HEK293T (cell line): ENCODE measurements around the gene OTUB1.

Source experiments
- ARNT ChIP-seq: fragments of 450-650 bp; IDR thresholded peaks from 2 replicates; pipeline ENCODE4 v1.6.1; 2017; ENCODE audit warnings: mild to moderate bottlenecking
- BHLHE40 ChIP-seq: fragments of 450-650 bp; IDR thresholded peaks from 2 replicates; pipeline ENCODE4 v1.6.1; 2016; ENCODE audit warnings: mild to moderate bottlenecking, moderate library complexity, borderline replicate concordance
- CTBP1 ChIP-seq: fragments of 450-650 bp; IDR thresholded peaks from 2 replicates; pipeline ENCODE4 v1.6.1; 2016; ENCODE audit warnings: borderline replicate concordance
- ELF4 ChIP-seq: fragments of 450-650 bp; IDR thresholded peaks from 2 replicates; pipeline ENCODE4 v1.6.1; 2017; ENCODE audit warnings: antibody characterized with exemption
- FOXK2 ChIP-seq: fragments of 450-650 bp; IDR thresholded peaks from 2 replicates; pipeline ENCODE4 v1.6.1; 2016; ENCODE audit warnings: mild to moderate bottlenecking
- FOXM1 ChIP-seq: fragments of 450-650 bp; IDR thresholded peaks from 2 replicates; pipeline ENCODE4 v1.6.1; 2017; ENCODE audit warnings: mild to moderate bottlenecking, borderline replicate concordance
- HDGF ChIP-seq: fragments of 450-650 bp; IDR thresholded peaks from 2 replicates; pipeline ENCODE4 v1.6.1; 2017; ENCODE audit warnings: antibody characterized with exemption, borderline replicate concordance
- L3MBTL2 ChIP-seq: fragments of 450-650 bp; conservative IDR thresholded peaks from 2 replicates; pipeline ENCODE4 v1.6.1; 2016; ENCODE audit warnings: mild to moderate bottlenecking
- NFRKB ChIP-seq: fragments of 450-650 bp; IDR thresholded peaks from 2 replicates; pipeline ENCODE4 v1.6.1; 2016; ENCODE audit warnings: mild to moderate bottlenecking, moderate library complexity
- PKNOX1 ChIP-seq: fragments of 450-650 bp; IDR thresholded peaks from 2 replicates; pipeline ENCODE4 v1.6.1; 2016
- SP1 ChIP-seq: fragments of 450-650 bp; IDR thresholded peaks from 2 replicates; pipeline ENCODE4 v1.6.1; 2017
- TARDBP ChIP-seq: fragments of 450-650 bp; IDR thresholded peaks from 2 replicates; pipeline ENCODE4 v1.6.1; 2016

DNA sequence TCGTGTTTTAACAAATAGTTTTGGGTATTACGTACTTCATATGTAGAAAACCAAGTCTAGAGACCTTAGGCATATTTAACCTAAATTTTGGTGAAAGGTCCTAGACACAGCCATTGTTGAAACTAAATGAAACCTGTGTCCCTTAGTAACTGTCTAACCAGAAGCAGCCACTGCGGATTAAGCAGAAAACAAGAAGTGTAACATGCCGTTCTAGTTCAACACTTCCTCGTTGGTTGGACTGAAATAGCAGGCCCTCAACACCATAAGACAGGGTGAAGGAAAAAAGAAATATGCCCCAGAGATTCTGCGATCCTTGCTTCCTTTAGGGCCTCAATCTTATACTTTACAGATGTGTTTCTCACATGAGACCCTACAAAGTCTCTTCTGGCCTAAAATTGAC is 45.5 kb upstream of the OTUB1 start:
- TF ChIP-seq SP1 (no peak), BHLHE40 (no peak), CTBP1 (no peak), ELF4 (no peak), HDGF (no peak), FOXK2 (no peak), NFRKB (no peak), ARNT (no peak), FOXM1 (no peak), L3MBTL2 (no peak), TARDBP (no peak), PKNOX1 (no peak)
